Measurements from ENCODE around the gene SPNS2.

Gene SPNS2

DNA sequence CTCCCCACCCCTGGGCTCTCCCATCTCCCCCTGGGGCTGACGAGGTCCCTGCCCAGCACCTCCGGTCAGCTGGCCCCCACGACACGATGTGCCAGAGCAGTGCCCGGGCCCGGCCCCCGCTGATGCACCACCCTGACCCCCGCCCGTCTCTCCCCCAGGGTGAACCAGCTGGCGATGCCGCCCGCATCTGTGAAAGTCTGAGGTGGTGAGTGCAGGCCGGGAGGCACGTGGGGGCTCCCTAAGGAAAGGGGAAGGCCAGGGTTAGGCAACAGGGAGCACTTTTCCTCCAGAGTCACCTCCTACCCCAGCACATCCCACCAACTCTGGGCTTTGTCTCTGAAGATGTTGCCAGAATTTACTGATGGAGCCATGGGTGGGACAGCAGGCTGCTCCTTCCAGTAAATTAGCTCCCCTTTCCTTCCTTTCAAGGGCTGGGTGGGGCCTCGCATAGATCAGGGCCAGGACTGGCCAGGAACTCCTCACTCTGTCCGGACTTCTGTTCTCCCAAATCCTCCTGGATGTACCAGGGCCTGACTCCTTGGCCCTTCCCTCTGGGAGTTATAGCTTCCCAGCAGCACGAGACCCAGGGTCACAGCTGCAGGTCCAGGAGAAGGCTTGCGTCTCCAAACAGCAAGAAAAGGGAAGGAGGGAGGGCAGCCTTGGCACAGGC, 38.2 kb downstream of the SPNS2 start:
- no peak for DNase-seq (ENCODE audit: low read depth, low spot score)

- no peak for DNase-seq (ENCODE audit: low read depth, low spot score)
Measured at GRCh38 chr17:4537451-4538235, 39.0 kb downstream of the SPNS2 start.

- no peak for DNase-seq (ENCODE audit: low read depth, low spot score)
Measured at GRCh38 chr17:4538236-4539002, 39.7 kb downstream of the SPNS2 start.

DNA sequence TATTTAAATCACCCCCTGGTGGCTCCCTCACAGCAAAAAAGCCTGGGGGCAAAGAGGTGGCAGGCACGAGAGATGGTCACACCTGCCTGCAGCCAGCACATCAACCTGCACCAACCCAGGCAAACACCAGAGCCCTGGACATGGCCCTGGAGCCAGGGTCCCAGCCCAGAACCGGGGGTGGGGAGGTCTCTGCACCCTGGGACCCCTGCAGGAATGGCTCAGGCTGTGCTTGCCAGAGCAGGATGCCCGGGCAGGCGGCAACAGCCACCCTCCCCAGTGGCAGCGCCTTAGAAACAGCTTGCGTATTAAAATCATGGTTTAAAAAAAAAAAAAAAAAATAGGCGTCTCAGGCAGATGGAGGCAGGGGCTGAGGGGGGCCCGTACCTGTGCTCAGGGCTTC, 40.3 kb downstream of the SPNS2 start:
- no peak for DNase-seq (ENCODE audit: low read depth, low spot score)

DNA sequence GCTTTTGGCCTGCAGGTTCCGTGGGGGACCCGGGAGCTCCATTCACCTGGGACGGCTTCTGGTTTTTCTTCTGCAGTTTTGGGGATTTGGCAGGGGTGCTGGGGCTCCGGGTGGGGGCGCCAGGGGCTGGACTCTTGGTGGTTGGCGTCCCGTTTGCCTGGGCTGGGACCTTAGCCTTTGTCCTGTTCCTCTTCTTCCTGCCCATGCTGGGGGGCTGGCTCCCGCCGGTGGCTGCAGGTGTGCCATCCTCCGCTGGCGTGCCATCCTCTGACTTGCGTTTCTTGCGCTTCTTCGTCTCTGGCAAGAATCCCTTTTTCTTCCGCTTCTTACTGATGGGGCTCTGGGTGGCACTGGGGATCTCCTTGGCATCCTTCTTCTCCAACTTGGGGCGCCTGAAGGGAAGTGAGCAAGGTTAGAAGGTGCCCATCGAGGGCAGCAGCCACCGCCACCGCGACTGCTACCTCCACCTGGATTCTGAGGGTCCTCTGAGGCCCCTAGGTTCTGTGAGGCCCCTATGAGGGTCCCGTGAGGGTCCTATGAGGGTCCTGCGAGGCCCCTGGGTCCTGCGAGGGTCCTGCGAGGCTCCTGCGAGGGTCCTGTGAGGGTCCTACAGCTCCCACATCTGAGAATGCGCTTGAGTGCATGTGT, 41.0 kb downstream of the SPNS2 start:
- no peak for DNase-seq (ENCODE audit: low read depth, low spot score)

DNA sequence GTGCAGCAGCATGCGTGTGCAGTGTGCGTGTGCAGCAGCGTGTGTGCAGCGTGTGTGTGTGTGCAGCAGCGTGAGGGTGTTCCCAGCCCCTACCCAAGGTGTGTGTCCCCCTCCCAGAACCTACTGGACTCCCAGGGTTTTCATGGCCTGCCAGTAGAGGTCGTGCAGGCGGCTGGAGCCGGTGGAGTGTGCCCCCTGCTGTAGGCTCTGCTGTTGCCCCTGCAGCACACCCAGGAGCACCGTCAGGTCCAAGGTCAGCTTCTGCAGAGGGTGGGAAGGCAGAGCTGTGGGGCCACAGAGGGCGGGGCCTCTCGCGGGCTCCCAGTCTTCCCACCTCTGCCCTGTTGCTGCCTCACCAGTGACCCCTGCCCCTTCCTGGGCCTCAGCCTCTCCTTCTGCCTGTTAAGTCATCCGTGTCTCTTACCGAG, 41.6 kb downstream of the SPNS2 start:
- no peak for DNase-seq (ENCODE audit: low read depth, low spot score)

DNA sequence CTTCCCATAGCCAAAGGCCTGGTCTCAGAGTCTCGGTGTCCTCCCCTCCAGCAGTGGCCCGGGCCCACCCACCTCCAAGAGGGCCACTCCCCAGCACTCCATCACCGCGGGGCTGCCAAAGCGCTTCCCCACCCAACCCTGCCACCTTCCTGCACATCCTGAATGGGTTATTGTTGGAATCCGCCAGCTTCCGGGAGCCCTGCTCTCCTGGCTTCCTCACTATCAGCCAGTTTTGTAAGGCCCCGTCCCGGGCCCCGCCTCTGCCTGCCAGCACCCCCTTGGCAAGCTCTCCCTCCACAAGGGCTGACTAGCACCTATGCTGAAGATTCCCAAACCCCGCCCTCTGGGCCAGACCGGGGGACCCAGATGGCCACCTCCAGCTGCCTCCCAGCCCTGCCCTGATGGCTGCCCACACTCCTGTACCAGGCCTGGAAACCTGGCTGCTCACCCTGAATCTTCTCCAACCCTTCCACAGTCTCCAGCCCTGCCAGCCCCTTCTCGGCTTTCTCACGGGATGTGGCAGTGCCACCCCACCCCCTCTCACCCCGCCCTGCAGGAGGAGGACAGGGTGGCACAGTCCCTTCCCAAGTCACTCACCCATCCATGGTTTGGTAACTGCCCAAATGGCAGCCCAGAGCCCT, 42.1 kb downstream of the SPNS2 start:
- no peak for DNase-seq (ENCODE audit: low read depth, low spot score)

GRCh38 chr17:4541328-4542002, 42.8 kb downstream of the SPNS2 start:
- no peak for DNase-seq (ENCODE audit: low read depth, low spot score)

GRCh38 chr17:4542003-4542725, 43.5 kb downstream of the SPNS2 start:
- DNase-seq (ENCODE audit: low read depth, low spot score) = no peak

DNA sequence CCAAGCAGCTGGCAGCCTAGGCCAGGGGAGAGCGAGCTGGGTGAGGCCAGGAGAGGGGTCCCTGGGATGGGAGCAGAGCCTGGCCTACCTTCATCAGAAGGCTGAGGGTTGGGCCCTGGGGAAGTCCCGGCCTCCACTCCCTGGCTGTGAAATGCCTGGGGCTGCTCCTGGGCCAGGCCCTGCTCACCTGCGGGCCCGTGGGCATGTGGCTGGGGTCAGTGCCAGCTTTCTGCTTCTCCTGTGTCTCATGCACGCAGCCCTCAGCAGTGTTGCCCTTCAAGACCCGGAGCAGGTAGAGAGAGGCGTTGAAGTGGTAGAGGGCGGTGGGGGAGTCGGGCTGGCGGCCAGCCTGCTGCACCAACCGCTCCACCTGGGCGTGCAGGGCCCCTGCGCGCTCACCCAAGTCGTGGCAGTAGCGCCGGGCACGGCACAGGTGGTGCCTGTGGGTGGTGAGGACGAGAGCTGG, 44.1 kb downstream of the SPNS2 start:
- DNase-seq (ENCODE audit: low read depth, low spot score) = no peak

DNA sequence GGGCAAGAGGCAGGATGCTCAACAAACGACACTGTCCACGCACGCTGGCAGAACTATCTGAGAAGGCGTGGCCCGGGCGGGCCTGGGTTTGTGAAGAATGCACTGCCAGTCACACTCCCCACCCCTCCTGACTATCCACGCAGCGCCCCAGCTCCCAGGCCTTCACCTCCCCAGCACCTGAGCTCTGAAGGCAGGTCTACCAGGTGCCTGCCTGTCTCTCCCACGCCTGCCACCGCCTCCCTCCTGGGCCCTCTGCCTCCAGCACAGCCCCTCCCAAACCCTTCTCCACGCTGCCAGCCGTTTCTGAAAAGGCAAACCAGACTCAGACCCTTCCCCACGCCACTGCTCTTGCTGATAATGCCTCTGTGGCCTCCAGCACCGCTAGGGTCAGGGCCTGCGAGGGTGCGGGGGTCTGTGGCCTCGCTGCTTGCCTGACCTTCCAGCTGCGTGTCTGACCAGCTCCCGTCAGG, 44.9 kb downstream of the SPNS2 start:
- DNase-seq (ENCODE audit: low read depth, low spot score) = no peak

- no peak for DNase-seq (ENCODE audit: low read depth, low spot score)
Measured at GRCh38 chr17:4544135-4544950, 45.7 kb downstream of the SPNS2 start.

DNA sequence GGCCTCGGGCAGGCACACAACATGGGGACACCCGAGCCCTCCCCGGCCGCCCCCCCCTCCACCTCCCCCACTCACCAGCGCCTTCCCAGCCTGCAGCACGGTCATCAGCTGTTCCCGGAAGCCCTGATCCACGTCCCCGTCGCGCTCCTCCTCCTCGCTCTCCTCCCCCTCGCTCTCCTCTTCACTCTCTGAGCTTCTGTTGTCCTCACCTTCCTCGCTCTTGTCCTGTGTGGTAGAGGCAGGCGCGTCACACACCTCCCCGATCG, 46.2 kb downstream of the SPNS2 start:
- DNase-seq (ENCODE audit: low read depth, low spot score) = no peak

- no peak for DNase-seq (ENCODE audit: low read depth, low spot score)
Measured at GRCh38 chr17:4545217-4545951, 46.7 kb downstream of the SPNS2 start.

GRCh38 chr17:4547118-4547906, 48.6 kb downstream of the SPNS2 start:
- no peak for DNase-seq (ENCODE audit: low read depth, low spot score)

- DNase-seq (ENCODE audit: low read depth, low spot score) = no peak
Measured at GRCh38 chr17:4548061-4548461, 49.4 kb downstream of the SPNS2 start.

DNA sequence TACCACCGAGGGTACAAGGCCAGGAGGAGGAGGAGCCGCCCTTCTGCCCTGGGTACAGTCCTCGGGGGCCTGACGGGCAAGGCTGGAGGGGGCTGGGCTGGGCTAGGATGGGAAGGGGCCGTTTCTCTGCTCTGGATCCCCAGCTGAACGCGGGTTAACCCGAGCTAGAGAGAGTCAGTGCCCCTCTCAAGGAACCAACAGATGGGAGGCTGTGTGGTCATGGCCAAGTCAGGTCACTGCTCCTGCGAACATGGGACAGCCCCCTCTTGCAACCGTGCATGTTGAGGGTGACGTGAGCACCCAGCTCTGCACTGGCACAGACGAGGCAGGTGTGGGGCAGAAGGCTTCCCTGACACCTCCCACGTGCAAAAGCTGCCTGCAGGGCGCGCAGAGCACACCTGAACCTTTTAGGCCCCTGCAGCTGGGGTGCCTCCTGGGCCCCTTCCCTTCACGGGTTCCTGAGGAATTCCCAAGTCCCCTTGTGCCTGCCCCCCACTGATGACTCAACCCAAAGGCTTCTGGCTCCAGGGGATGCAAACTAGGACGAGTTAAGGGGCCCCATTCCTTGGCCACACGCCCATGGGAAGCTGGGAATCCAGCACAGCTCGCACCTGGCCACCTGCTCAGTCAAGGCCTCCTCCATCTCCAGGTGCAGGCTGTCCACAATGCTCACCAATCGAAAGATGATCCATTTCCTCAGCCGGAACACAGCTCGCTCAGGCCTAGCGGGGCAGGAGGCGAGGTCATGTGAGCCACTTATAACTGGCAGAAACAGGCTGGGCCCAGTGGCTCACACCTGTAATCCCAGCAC, 50.2 kb downstream of the SPNS2 start:
- no peak for DNase-seq (ENCODE audit: low read depth, low spot score)

Data from brain pericyte (primary cell).